ENCODE results near the gene ETS1.

Gene ETS1

DNA sequence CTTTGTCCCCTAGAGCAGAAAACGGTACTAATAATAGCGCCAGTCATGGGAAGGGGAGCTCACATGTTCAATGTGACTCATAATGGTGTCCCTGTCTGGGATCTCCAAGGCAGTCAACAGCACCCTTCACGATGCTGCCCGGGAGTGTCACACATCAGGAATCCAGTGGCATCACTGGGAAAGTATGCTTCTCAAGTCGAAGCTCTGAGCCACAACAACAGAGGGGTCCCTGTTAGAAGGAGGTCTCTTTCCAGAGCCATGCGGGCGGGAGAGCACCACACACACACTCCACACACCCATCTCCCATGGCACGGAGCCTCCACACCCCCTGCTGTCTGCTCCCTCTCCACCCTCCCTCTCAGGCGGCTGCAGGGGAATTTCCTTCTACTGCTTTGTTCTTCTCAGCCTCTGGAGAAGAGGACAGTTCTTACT is 119.7 kb downstream of the ETS1 start:
- H2BK120ac ChIP-seq (ENCODE audit: low read depth, low read length): no peak overlapping the region
- no peaks in the 10 kb centered on the region for H3K27me3 ChIP-seq (ENCODE audit: insufficient read depth, low read length, poor library complexity)
- no peak overlapping the region for H3K56ac ChIP-seq (ENCODE audit: low read length)
- DNase-seq: peak; percentile 86
- H3K79me1 ChIP-seq (ENCODE audit: low read length): no peaks in the 10 kb centered on the region
- no peak overlapping the region for H3K18ac ChIP-seq (ENCODE audit: low read length)
- H3K23ac ChIP-seq (ENCODE audit: low read length): no peak overlapping the region
- no peak overlapping the region for H4K8ac ChIP-seq (ENCODE audit: low read depth, low read length)
- H2AK5ac ChIP-seq (ENCODE audit: low read length): no peak overlapping the region
- H3K36me3 ChIP-seq (ENCODE audit: control insufficient read depth, insufficient read depth, low read length): no peaks in the 10 kb centered on the region
- H3K4me2 ChIP-seq (ENCODE audit: low read length): no peak overlapping the region
- no peak overlapping the region for H3K9ac ChIP-seq (ENCODE audit: low read length)
- no peaks in the 10 kb centered on the region for H3K79me2 ChIP-seq (ENCODE audit: control insufficient read depth, insufficient read depth, low read length)
- no peak overlapping the region for H3K27ac ChIP-seq (ENCODE audit: low read depth, low read length)
- no peak overlapping the region for H3K4ac ChIP-seq (ENCODE audit: low read depth, low read length)
- H2BK15ac ChIP-seq (replicated peaks; ENCODE audit: low read depth): no peak overlapping the region
- H3K4me3 ChIP-seq (ENCODE audit: low read length): no peak overlapping the region
- peaks cover 6% of the 10 kb centered on the region for H3K4me1 ChIP-seq (ENCODE audit: control insufficient read depth, low read depth, low read length)
- no peak overlapping the region for H4K5ac ChIP-seq (ENCODE audit: low read length)
- WGBS (ENCODE audit: extremely low coverage, insufficient coverage, low lambda C conversion rate): no CpG with 5 or more reads among the region's 9 CpGs
- no peak overlapping the region for H2BK5ac ChIP-seq (ENCODE audit: low read length)

DNA sequence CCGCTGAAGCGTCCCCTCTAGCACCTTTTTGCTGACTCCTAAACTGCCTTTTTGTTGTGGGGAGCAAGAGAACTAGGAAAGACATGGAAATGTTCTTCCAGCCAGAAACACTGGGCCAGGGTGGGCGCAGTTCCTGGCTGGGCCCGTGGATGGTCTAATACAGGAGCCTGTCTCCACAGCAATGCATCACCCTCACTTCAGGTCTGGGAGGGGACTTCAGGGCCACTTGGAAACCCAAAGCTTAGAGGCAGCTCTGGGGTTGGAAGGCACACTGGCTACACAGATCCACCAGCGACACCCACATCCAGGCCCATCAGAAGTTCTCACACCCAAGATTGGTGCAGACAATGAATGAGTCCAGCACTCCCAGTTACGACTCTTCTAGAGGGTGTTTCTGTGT is 120.3 kb downstream of the ETS1 start:
- Histone ChIP-seq H3K79me1 (ENCODE audit: low read length) (no peaks in the 10 kb centered on the region), H2BK120ac (ENCODE audit: low read depth, low read length) (no peak overlapping the region), H2BK15ac (replicated peaks; ENCODE audit: low read depth) (no peak overlapping the region), H3K56ac (ENCODE audit: low read length) (no peak overlapping the region), H3K36me3 (ENCODE audit: control insufficient read depth, insufficient read depth, low read length) (no peaks in the 10 kb centered on the region), H3K4me3 (ENCODE audit: low read length) (no peak overlapping the region), H3K18ac (ENCODE audit: low read length) (no peak overlapping the region), H3K27ac (ENCODE audit: low read depth, low read length) (no peak overlapping the region), H4K5ac (ENCODE audit: low read length) (no peak overlapping the region), H3K23ac (ENCODE audit: low read length) (no peak overlapping the region), H3K79me2 (ENCODE audit: control insufficient read depth, insufficient read depth, low read length) (no peaks in the 10 kb centered on the region), H3K4ac (ENCODE audit: low read depth, low read length) (no peak overlapping the region), H2AK5ac (ENCODE audit: low read length) (no peak overlapping the region), H4K8ac (ENCODE audit: low read depth, low read length) (no peak overlapping the region), H3K27me3 (ENCODE audit: insufficient read depth, low read length, poor library complexity) (no peaks in the 10 kb centered on the region), H2BK5ac (ENCODE audit: low read length) (no peak overlapping the region), H3K4me2 (ENCODE audit: low read length) (no peak overlapping the region), H3K4me1 (ENCODE audit: control insufficient read depth, low read depth, low read length) (peaks cover 4% of the 10 kb centered on the region), H3K9ac (ENCODE audit: low read length) (no peak overlapping the region)
- no CpG with 5 or more reads among the region's 6 CpGs for WGBS (ENCODE audit: extremely low coverage, insufficient coverage, low lambda C conversion rate)
- DNase-seq: no peak

DNA sequence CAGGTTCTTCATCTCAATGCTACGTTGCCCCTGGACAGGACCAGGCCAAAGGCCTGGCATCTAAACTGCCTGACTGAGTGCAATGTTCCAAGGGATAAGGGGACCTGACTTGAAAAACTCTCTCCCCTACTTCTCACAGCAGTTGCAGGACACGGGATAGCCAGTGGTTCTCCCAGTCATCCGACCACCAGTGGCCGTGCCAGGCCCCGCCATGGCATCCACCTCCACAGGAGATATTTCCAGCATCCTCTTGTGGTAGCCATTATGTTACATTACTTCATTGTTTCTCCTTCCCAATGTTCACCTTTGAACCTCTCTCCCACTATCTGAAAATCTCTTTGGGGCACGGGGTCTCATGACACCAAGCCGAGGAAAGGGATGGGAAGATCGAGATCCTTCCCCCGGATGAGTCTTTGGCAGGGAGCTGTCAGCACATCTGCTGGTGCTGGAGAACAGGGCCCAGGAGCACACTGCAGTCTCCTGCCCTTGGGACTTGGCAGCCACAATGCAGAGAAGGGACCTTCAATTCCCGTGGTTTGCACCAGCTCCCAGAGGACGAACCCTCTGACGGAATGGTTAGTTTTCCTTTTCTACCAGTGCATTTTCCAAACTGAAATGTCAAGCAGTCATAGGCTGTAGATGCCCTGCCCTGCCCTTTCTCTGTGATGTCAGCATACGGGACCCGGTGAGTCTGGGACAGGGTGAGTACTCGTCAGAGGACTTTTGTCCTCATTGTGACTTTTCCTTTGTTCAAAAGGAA is 121.2 kb downstream of the ETS1 start:
- no peak overlapping the region for H3K56ac ChIP-seq (ENCODE audit: low read length)
- no CpG with 5 or more reads among the region's 15 CpGs for WGBS (ENCODE audit: extremely low coverage, insufficient coverage, low lambda C conversion rate)
- H3K4me3 ChIP-seq (ENCODE audit: low read length): no peak overlapping the region

DNA sequence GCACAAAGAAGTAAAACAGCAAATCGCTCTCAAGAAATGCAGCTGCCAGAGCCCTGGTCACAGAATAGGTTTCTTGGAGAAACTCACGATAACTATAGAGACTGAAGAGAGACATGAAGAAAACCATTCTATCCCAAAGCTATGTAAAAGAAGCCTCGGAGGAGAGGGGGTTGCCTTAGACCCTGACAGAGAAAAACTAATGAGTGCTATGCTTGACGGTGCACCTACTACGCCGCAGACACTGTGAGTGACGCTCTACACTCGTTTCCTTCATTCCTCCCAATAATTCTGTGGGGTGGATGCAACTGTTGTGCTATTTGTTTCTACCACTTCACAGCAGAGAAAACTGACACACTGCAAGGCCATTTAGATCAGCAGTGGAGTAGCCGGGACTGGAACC is 121.8 kb downstream of the ETS1 start:
- DNase-seq: no peak
- H3K23ac ChIP-seq (ENCODE audit: low read length): no peak overlapping the region
- no peak overlapping the region for H3K4ac ChIP-seq (ENCODE audit: low read depth, low read length)
- no peak overlapping the region for H2BK120ac ChIP-seq (ENCODE audit: low read depth, low read length)
- no peaks in the 10 kb centered on the region for H3K36me3 ChIP-seq (ENCODE audit: control insufficient read depth, insufficient read depth, low read length)
- no peaks in the 10 kb centered on the region for H3K27me3 ChIP-seq (ENCODE audit: insufficient read depth, low read length, poor library complexity)
- no peaks in the 10 kb centered on the region for H3K79me1 ChIP-seq (ENCODE audit: low read length)
- peaks cover 4% of the 10 kb centered on the region for H3K4me1 ChIP-seq (ENCODE audit: control insufficient read depth, low read depth, low read length)
- H2BK15ac ChIP-seq (replicated peaks; ENCODE audit: low read depth): no peak overlapping the region
- no peak overlapping the region for H4K8ac ChIP-seq (ENCODE audit: low read depth, low read length)
- H3K18ac ChIP-seq (ENCODE audit: low read length): no peak overlapping the region
- H3K27ac ChIP-seq (ENCODE audit: low read depth, low read length): no peak overlapping the region
- no CpG with 5 or more reads among the region's 9 CpGs for WGBS (ENCODE audit: extremely low coverage, insufficient coverage, low lambda C conversion rate)
- H2BK5ac ChIP-seq (ENCODE audit: low read length): no peak overlapping the region
- H3K56ac ChIP-seq (ENCODE audit: low read length): no peak overlapping the region
- H3K4me2 ChIP-seq (ENCODE audit: low read length): no peak overlapping the region
- H3K4me3 ChIP-seq (ENCODE audit: low read length): no peak overlapping the region
- no peak overlapping the region for H4K5ac ChIP-seq (ENCODE audit: low read length)
- no peak overlapping the region for H3K9ac ChIP-seq (ENCODE audit: low read length)
- H3K79me2 ChIP-seq (ENCODE audit: control insufficient read depth, insufficient read depth, low read length): no peaks in the 10 kb centered on the region
- no peak overlapping the region for H2AK5ac ChIP-seq (ENCODE audit: low read length)

More for the DNA sequence above, 121.2 kb downstream of the ETS1 start:
- no peak overlapping the region for H2BK120ac ChIP-seq (ENCODE audit: low read depth, low read length)
- no peaks in the 10 kb centered on the region for H3K79me1 ChIP-seq (ENCODE audit: low read length)
- no peak overlapping the region for H4K8ac ChIP-seq (ENCODE audit: low read depth, low read length)
- no peak overlapping the region for H4K5ac ChIP-seq (ENCODE audit: low read length)
- DNase-seq: no peak
- H3K27me3 ChIP-seq (ENCODE audit: insufficient read depth, low read length, poor library complexity): no peaks in the 10 kb centered on the region
- H2BK15ac ChIP-seq (replicated peaks; ENCODE audit: low read depth): no peak overlapping the region
- H2AK5ac ChIP-seq (ENCODE audit: low read length): no peak overlapping the region
- H3K27ac ChIP-seq (ENCODE audit: low read depth, low read length): no peak overlapping the region
- peaks cover 4% of the 10 kb centered on the region for H3K4me1 ChIP-seq (ENCODE audit: control insufficient read depth, low read depth, low read length)
- no peaks in the 10 kb centered on the region for H3K36me3 ChIP-seq (ENCODE audit: control insufficient read depth, insufficient read depth, low read length)
- H3K4me2 ChIP-seq (ENCODE audit: low read length): no peak overlapping the region
- no peak overlapping the region for H2BK5ac ChIP-seq (ENCODE audit: low read length)
- H3K9ac ChIP-seq (ENCODE audit: low read length): no peak overlapping the region
- no peaks in the 10 kb centered on the region for H3K79me2 ChIP-seq (ENCODE audit: control insufficient read depth, insufficient read depth, low read length)
- H3K4ac ChIP-seq (ENCODE audit: low read depth, low read length): no peak overlapping the region
- no peak overlapping the region for H3K23ac ChIP-seq (ENCODE audit: low read length)
- no peak overlapping the region for H3K18ac ChIP-seq (ENCODE audit: low read length)

DNA sequence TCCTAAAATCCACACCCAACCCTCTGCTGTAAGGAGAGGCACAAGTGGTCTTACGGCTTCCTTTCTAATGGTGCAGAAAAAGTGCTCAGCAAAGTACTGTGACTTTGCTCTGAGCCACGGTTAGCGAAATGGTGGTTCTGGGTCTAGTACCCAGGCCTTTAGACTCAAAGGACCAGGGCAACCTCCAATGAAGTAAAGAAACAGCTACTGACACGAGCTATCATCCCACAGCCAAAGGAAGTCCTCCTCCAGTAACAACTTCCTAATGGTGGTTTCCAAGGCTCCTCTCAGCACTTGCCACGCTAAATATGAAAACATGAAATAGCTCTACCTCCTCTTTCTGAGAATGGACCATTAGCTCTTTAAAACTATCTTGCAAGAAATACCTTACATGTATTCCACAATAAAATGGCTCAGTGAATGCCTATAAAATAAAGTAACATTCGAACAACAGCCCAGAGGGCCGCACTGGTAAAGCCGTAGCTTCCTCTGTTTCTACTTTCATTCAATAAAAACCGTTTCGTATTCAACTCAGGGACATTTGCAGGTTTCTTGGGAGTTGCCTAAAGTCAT is 122.4 kb downstream of the ETS1 start:
- H3K27ac ChIP-seq (ENCODE audit: low read depth, low read length): no peak overlapping the region
- H2BK5ac ChIP-seq (ENCODE audit: low read length): no peak overlapping the region
- no peak overlapping the region for H4K5ac ChIP-seq (ENCODE audit: low read length)
- H3K36me3 ChIP-seq (ENCODE audit: control insufficient read depth, insufficient read depth, low read length): no peaks in the 10 kb centered on the region
- H3K23ac ChIP-seq (ENCODE audit: low read length): no peak overlapping the region
- no CpG with 5 or more reads among the region's 10 CpGs for WGBS (ENCODE audit: extremely low coverage, insufficient coverage, low lambda C conversion rate)
- H3K27me3 ChIP-seq (ENCODE audit: insufficient read depth, low read length, poor library complexity): no peaks in the 10 kb centered on the region
- H3K9ac ChIP-seq (ENCODE audit: low read length): no peak overlapping the region
- no peak overlapping the region for H2BK15ac ChIP-seq (replicated peaks; ENCODE audit: low read depth)
- peak overlapping the region; percentile 22 for H3K56ac ChIP-seq (ENCODE audit: low read length)
- H2BK120ac ChIP-seq (ENCODE audit: low read depth, low read length): no peak overlapping the region
- H3K4me2 ChIP-seq (ENCODE audit: low read length): no peak overlapping the region
- no peak overlapping the region for H4K8ac ChIP-seq (ENCODE audit: low read depth, low read length)
- H3K79me2 ChIP-seq (ENCODE audit: control insufficient read depth, insufficient read depth, low read length): no peaks in the 10 kb centered on the region
- no peak for DNase-seq
- H3K4me3 ChIP-seq (ENCODE audit: low read length): no peak overlapping the region
- H3K4me1 ChIP-seq (ENCODE audit: control insufficient read depth, low read depth, low read length): peaks cover 4% of the 10 kb centered on the region
- H3K79me1 ChIP-seq (ENCODE audit: low read length): no peaks in the 10 kb centered on the region
- peak overlapping the region; percentile 25 for H2AK5ac ChIP-seq (ENCODE audit: low read length)
- H3K18ac ChIP-seq (ENCODE audit: low read length): peak overlapping the region; percentile 20
- no peak overlapping the region for H3K4ac ChIP-seq (ENCODE audit: low read depth, low read length)

Data from mesendoderm (in vitro differentiated cells).